Smooth muscle cell (in vitro differentiated cells): ENCODE measurements around the gene PCNX3. TPM values are rescaled to one million over a fixed set of nuclear protein-coding genes. Genes with fewer than 3 reads are reported as not detected.

Experiments
- DNase-seq: peaks from one replicate; lab custom pipeline; 2025; ENCODE audit not compliant: unreplicated experiment; lab: John Stamatoyannopoulos, UW
- H2AFZ ChIP-seq: fragments of 200-600 bp; sonication (generic); 2 replicates; pipeline ENCODE4 v1.6.0; 2016; ENCODE audit warnings: antibody characterized with exemption, low read depth, mild to moderate bottlenecking
- H3F3A ChIP-seq: fragments of 200-600 bp; sonication (generic); 2 replicates; pipeline ENCODE4 v1.6.0; 2017; ENCODE audit warnings: antibody characterized with exemption, low read depth
- H3K27ac ChIP-seq: fragments of 200-600 bp; sonication (generic); 2 replicates; pipeline ENCODE4 v1.5.1; 2016; ENCODE audit warnings: low read depth, mild to moderate bottlenecking
- H3K27me3 ChIP-seq: fragments of 200-600 bp; sonication (generic); 2 replicates; pipeline ENCODE4 v1.6.1; 2016; ENCODE audit warnings: low read depth, mild to moderate bottlenecking
- H3K36me3 ChIP-seq: fragments of 200-600 bp; sonication (generic); 2 replicates; pipeline ENCODE4 v1.5.1; 2016; ENCODE audit warnings: low read depth
- H3K4me1 ChIP-seq: fragments of 200-600 bp; sonication (generic); 2 replicates; pipeline ENCODE4 v1.5.1; 2016; ENCODE audit warnings: low read depth
- H3K4me2 ChIP-seq: fragments of 200-600 bp; sonication (generic); 2 replicates; pipeline ENCODE4 v1.6.0; 2016; ENCODE audit warnings: mild to moderate bottlenecking
- H3K4me3 ChIP-seq: fragments of 200-600 bp; sonication (generic); 2 replicates; pipeline ENCODE4 v1.5.1; 2016; ENCODE audit warnings: mild to moderate bottlenecking
- H3K79me2 ChIP-seq: fragments of 200-600 bp; sonication (generic); 2 replicates; pipeline ENCODE4 v1.6.0; 2016; ENCODE audit warnings: low read depth, mild to moderate bottlenecking
- H3K9ac ChIP-seq: fragments of 200-600 bp; sonication (generic); 2 replicates; pipeline ENCODE4 v1.6.0; 2016; ENCODE audit warnings: low read depth
- H3K9me3 ChIP-seq: fragments of 200-600 bp; sonication (generic); replicated peaks from 2 replicates; pipeline ENCODE4 v1.5.1; 2016; ENCODE audit warnings: low read depth
- H4K20me1 ChIP-seq: fragments of 200-600 bp; sonication (generic); 2 replicates; pipeline ENCODE4 v1.6.0; 2016; ENCODE audit warnings: low read depth
- WGBS: methylation state at CpG from one replicate; pipeline ENCODE4 v1.1.7; 2016; ENCODE audit warnings: low lambda C conversion rate; 5-methylcytosine and 5-hydroxymethylcytosine counted together
- polyA plus RNA-seq: library from polyadenylated mRNA; unstranded; fragments of >200 nt; fragmentation: Nextera tagmentation; extraction: Ambion mirVana; gene quantifications from 2 replicates; pipeline ENCODE4 v1.2.1, GENCODE V29; 2016
- total RNA-seq: library from RNA; depleted of rRNA; stranded (reverse); fragments of >200 nt; gene quantifications from 2 replicates; pipeline ENCODE4 v1.2.3, GENCODE V29; 2014
- TF ChIP-seq, protein P1 (sequence below): fragments of 200-600 bp; sonication (generic); IDR thresholded peaks from 2 replicates; pipeline ENCODE4 v1.5.1; 2017; ENCODE audit warnings: borderline replicate concordance, mild to moderate bottlenecking, antibody characterized with exemption; ENCODE audit not compliant: insufficient read depth, poor library complexity, severe bottlenecking

Gene PCNX3
- total and polyA plus RNA-seq, 2 experiments from 2014 or later = 17.5 to 18.3 TPM

DNA sequence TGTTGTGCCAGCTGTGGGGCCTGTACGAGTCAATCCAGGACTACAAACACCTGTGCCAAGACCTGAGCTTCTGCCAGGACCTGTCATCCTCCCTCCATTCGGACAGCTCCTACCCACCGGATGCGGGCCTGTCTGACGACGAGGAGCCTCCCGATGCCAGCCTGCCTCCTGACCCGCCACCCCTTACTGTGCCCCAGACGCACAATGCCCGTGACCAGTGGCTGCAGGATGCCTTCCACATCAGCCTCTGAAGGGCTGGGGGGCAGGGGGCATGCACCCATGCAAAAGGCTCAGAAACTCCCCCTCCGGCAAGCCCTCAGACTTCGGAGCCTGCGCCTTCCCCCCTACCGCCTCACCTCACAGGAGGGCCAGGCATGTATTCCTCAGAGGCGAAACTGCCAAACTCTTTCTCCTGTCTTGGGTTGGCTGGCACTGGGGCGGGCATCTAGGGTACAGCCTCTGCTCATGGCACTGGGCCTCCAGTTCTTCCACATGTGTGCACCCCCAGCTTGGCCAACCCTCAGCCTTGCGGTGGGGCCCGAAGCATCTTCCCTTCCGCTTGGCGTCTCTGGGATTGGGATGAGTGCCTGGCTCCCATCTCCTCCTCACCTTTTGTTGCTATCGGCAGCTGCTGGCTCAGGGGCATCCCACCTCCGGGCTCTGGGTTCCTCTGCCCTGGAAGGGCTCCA, 42.0 kb upstream of the PCNX3 start:
- peaks cover 23% of the 10 kb centered on the region for H4K20me1 ChIP-seq
- H3F3A ChIP-seq = peaks cover 24% of the 10 kb centered on the region
- WGBS = 82% methylated on average over 21 of the region's 22 CpGs
- no peak for DNase-seq
- H3K27me3 ChIP-seq = no peaks in the 10 kb centered on the region
- peak overlapping the region; percentile 60 for H3K27ac ChIP-seq
- TF ChIP-seq, protein P1, sequence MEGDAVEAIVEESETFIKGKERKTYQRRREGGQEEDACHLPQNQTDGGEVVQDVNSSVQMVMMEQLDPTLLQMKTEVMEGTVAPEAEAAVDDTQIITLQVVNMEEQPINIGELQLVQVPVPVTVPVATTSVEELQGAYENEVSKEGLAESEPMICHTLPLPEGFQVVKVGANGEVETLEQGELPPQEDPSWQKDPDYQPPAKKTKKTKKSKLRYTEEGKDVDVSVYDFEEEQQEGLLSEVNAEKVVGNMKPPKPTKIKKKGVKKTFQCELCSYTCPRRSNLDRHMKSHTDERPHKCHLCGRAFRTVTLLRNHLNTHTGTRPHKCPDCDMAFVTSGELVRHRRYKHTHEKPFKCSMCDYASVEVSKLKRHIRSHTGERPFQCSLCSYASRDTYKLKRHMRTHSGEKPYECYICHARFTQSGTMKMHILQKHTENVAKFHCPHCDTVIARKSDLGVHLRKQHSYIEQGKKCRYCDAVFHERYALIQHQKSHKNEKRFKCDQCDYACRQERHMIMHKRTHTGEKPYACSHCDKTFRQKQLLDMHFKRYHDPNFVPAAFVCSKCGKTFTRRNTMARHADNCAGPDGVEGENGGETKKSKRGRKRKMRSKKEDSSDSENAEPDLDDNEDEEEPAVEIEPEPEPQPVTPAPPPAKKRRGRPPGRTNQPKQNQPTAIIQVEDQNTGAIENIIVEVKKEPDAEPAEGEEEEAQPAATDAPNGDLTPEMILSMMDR = no peak
- no peak overlapping the region for H3K9ac ChIP-seq
- H3K79me2 ChIP-seq = peaks cover 33% of the 10 kb centered on the region
- H3K9me3 ChIP-seq = no peaks in the 10 kb centered on the region
- peak overlapping the region; percentile 87 for H3K4me2 ChIP-seq
- H3K4me3 ChIP-seq = peak overlapping the region; percentile 90
- no peaks in the 10 kb centered on the region for H3K36me3 ChIP-seq
- H3K4me1 ChIP-seq = peaks cover 33% of the 10 kb centered on the region
- H2AFZ ChIP-seq = no peak overlapping the region

DNA sequence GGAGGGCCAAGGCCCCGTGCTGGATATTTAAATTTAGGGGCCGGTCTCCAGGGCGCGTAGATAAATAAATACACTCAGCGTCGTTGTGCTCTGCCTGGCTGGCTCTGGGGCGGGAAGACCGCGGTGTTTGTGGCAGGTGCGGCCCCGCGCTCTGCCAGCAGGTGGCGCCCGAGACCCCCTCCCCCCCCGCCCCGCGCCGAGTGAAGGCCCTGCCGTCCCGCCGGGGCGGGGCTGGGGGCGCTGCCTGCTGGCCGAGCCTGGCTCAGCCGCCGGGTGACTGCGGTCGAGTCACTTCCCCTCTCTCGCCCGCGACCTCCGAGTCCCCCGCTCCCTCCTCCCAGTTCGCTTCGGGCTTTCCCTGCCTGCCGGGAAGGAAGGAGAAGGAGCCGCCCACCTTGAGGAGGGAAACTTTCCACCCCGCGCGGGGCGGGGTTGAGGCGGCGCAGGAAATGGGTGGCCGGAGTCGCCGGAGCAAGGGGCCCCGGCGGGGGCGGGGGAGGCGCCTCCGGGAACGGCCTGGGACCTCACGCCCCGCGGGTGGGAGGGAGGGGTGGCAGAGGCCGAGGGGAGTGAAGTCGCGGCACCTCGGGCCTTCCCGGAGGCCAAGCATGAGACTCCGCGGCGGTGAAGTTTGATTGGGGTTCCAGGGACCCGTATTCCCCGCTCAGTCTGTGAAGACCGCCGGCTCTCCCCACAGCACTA, 41.3 kb upstream of the PCNX3 start:
- TF ChIP-seq, protein P1 = peak; percentile 89
- H3K27me3 ChIP-seq = no peaks in the 10 kb centered on the region
- peak overlapping the region; percentile 90 for H3K4me3 ChIP-seq
- H3K79me2 ChIP-seq = peaks cover 27% of the 10 kb centered on the region
- no peak overlapping the region for H2AFZ ChIP-seq
- H3K27ac ChIP-seq = peak overlapping the region; percentile 75
- H3K9me3 ChIP-seq = no peaks in the 10 kb centered on the region
- DNase-seq = peak; percentile 91
- H3K9ac ChIP-seq = peak overlapping the region; percentile 14
- peak overlapping the region; percentile 94 for H3K4me2 ChIP-seq
- peaks cover 23% of the 10 kb centered on the region for H4K20me1 ChIP-seq
- H3F3A ChIP-seq = peaks cover 24% of the 10 kb centered on the region
- H3K4me1 ChIP-seq = peaks cover 25% of the 10 kb centered on the region
- no peaks in the 10 kb centered on the region for H3K36me3 ChIP-seq
- 1% methylated on average over 47 of the region's 67 CpGs for WGBS

DNA sequence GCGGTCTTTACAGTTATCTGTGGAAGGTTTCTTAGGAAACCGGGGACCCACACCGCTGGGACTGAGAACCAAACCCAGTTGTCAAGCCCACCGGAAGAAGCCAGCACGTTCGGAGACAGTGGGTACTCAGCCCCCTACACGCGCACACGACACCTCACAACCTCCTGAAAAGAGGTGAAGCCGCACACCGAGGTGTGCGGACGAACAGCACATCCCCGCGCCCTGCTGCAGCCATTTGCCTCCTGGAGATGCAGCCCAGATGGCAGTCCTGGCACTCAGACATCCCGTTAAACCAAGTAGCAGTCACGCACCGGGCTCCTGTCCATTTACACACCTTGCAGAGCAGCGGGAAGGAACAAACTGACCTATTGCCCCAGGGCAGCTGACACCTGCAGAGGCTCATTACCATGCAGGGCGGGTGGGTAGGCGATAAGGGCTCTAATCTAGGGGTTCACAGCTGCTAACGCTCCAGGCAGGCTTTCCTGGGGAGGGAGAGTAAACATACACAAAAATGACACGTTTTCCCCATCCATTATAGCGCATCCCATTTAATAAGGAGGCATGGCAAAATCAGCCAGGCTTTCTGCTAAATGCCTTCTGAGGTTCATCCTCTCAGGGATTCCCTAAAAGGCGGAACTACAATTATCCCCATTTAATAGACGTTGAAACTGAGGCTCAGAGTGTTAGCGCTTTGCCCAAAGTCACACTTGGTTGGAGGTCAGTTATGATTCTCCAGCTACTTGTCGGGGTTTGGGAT, 40.6 kb upstream of the PCNX3 start:
- no peak for DNase-seq
- H3K79me2 ChIP-seq = peaks cover 26% of the 10 kb centered on the region
- H3K9ac ChIP-seq = peak overlapping the region; percentile 14
- H3F3A ChIP-seq = peaks cover 24% of the 10 kb centered on the region
- H3K4me2 ChIP-seq = peak overlapping the region; percentile 94
- 7% methylated on average over 27 of the region's 28 CpGs for WGBS
- peak overlapping the region; percentile 75 for H3K27ac ChIP-seq
- H3K36me3 ChIP-seq = no peaks in the 10 kb centered on the region
- H3K9me3 ChIP-seq = no peaks in the 10 kb centered on the region
- H3K27me3 ChIP-seq = no peaks in the 10 kb centered on the region
- no peak overlapping the region for H2AFZ ChIP-seq
- peaks cover 23% of the 10 kb centered on the region for H4K20me1 ChIP-seq
- TF ChIP-seq, protein P1 = no peak
- H3K4me1 ChIP-seq = peaks cover 24% of the 10 kb centered on the region
- H3K4me3 ChIP-seq = peak overlapping the region; percentile 90
